H9 (cell line): ENCODE data around the gene ANGPTL8. TPM values are rescaled to one million over a fixed set of nuclear protein-coding genes. Genes with fewer than 3 reads are reported as not detected.

Experiments used
- DNase-seq: peaks from one replicate; pipeline ENCODE4 v3.0.0-alpha.2; 2017
- H2AFZ ChIP-seq: one replicate; pipeline ENCODE4 v1.6.1; 2013; ENCODE audit warnings: mild to moderate bottlenecking, low read length, control low read depth, moderate library complexity
- H2AK5ac ChIP-seq: 2 replicates; pipeline ENCODE4 v1.6.1; 2013; ENCODE audit warnings: low read length, control low read depth, mixed read lengths; ENCODE audit not compliant: insufficient read length
- H2BK120ac ChIP-seq: one replicate; pipeline ENCODE4 v1.6.1; 2013; ENCODE audit warnings: low read depth, mild to moderate bottlenecking, low read length, control low read depth, inconsistent platforms; ENCODE audit not compliant: poor library complexity, severe bottlenecking
- H2BK12ac ChIP-seq: 2 replicates; pipeline ENCODE4 v1.6.1; 2013; ENCODE audit warnings: low read length, control low read depth, mixed read lengths, low read depth; ENCODE audit not compliant: insufficient read length
- H2BK15ac ChIP-seq: 2 replicates; pipeline ENCODE4 v1.6.1; 2013; ENCODE audit warnings: low read depth, low read length, control low read depth
- H2BK20ac ChIP-seq: one replicate; pipeline ENCODE4 v1.6.1; 2013; ENCODE audit warnings: low read depth, mild to moderate bottlenecking, low read length, control low read depth, inconsistent platforms; ENCODE audit not compliant: poor library complexity, severe bottlenecking
- H2BK5ac ChIP-seq: 2 replicates; pipeline ENCODE4 v1.6.1; 2013; ENCODE audit warnings: low read length, control low read depth, mixed read lengths; ENCODE audit not compliant: insufficient read length
- H3K14ac ChIP-seq: 2 replicates; pipeline ENCODE4 v1.6.1; 2013; ENCODE audit warnings: low read length, control low read depth; ENCODE audit not compliant: insufficient read depth
- H3K18ac ChIP-seq: 2 replicates; pipeline ENCODE4 v1.6.1; 2013; ENCODE audit warnings: low read depth, mild to moderate bottlenecking, mixed read lengths, low read length, control low read depth; ENCODE audit not compliant: insufficient read length
- H3K23ac ChIP-seq: 2 replicates; pipeline ENCODE4 v1.6.1; 2013; ENCODE audit warnings: low read length, control low read depth, mixed read lengths, low read depth; ENCODE audit not compliant: insufficient read length
- H3K23me2 ChIP-seq: 2 replicates; pipeline ENCODE4 v1.6.1; 2013; ENCODE audit warnings: low read depth, mild to moderate bottlenecking, mixed read lengths, low read length, control low read depth; ENCODE audit not compliant: insufficient read length, poor library complexity, severe bottlenecking
- H3K27ac ChIP-seq: 2 replicates; pipeline ENCODE4 v1.5.1; 2013; ENCODE audit warnings: low read length, control low read depth, mixed read lengths, low read depth; ENCODE audit not compliant: insufficient read length
- H3K27me3 ChIP-seq: 2 replicates; pipeline ENCODE4 v1.6.1; 2013; ENCODE audit warnings: low read length, control low read depth, inconsistent platforms; ENCODE audit not compliant: insufficient read depth
- H3K4ac ChIP-seq: 2 replicates; pipeline ENCODE4 v1.6.1; 2013; ENCODE audit warnings: low read depth, mild to moderate bottlenecking, control low read depth, inconsistent platforms, low read length, moderate library complexity
- H3K4me1 ChIP-seq: 2 replicates; pipeline ENCODE4 v1.6.1; 2013; ENCODE audit warnings: low read length, control low read depth, inconsistent platforms; ENCODE audit not compliant: insufficient read depth
- H3K4me2 ChIP-seq: 2 replicates; pipeline ENCODE4 v1.6.1; 2013; ENCODE audit warnings: low read length, control low read depth, mixed read lengths; ENCODE audit not compliant: insufficient read length, insufficient read depth
- H3K56ac ChIP-seq: 2 replicates; pipeline ENCODE4 v1.6.1; 2013; ENCODE audit warnings: low read depth, mild to moderate bottlenecking, mixed read lengths, low read length, control low read depth; ENCODE audit not compliant: insufficient read length
- H3K79me1 ChIP-seq: 2 replicates; pipeline ENCODE4 v1.6.1; 2013; ENCODE audit warnings: low read depth, mild to moderate bottlenecking, moderate library complexity, low read length, control low read depth, inconsistent platforms; ENCODE audit not compliant: insufficient read depth, poor library complexity, severe bottlenecking
- H3K79me2 ChIP-seq: 2 replicates; pipeline ENCODE4 v1.6.1; 2013; ENCODE audit warnings: low read length, control low read depth, inconsistent platforms; ENCODE audit not compliant: insufficient read depth
- H3K9ac ChIP-seq: 2 replicates; pipeline ENCODE4 v1.6.1; 2013; ENCODE audit warnings: low read length, control low read depth, mixed read lengths; ENCODE audit not compliant: insufficient read length; ENCODE audit errors: extremely low read depth
- H3K9me3 ChIP-seq: one replicate; pipeline ENCODE4 v1.6.1; 2013; ENCODE audit warnings: low read depth, low read length, inconsistent platforms; ENCODE audit not compliant: control insufficient read depth
- H3T11ph ChIP-seq: one replicate; pipeline ENCODE4 v1.6.1; 2013; ENCODE audit warnings: mild to moderate bottlenecking, low read length, control low read depth, inconsistent platforms
- H4K20me1 ChIP-seq: one replicate; pipeline ENCODE4 v1.6.1; 2013; ENCODE audit not compliant: control insufficient read depth, insufficient read length, insufficient read depth
- H4K5ac ChIP-seq: 2 replicates; pipeline ENCODE4 v1.6.1; 2013; ENCODE audit warnings: low read depth, mild to moderate bottlenecking, mixed read lengths, low read length, control low read depth; ENCODE audit not compliant: insufficient read length
- H4K8ac ChIP-seq: replicated peaks from 2 replicates; pipeline ENCODE4 v1.6.1; 2013; ENCODE audit warnings: low read length, control low read depth, mixed read lengths, low read depth; ENCODE audit not compliant: insufficient read length
- H4K91ac ChIP-seq: 2 replicates; pipeline ENCODE4 v1.6.1; 2013; ENCODE audit warnings: low read depth, mild to moderate bottlenecking, moderate library complexity, mixed read lengths, low read length, control low read depth; ENCODE audit not compliant: insufficient read length
- H3K27ac Mint-ChIP-seq, 3 experiments: 2 replicates in 2 of 3; 3 replicates in 1 of 3; pipeline ENCODE4 v1.8.0; 2020 to 2021; ENCODE audit warnings: mixed read lengths in 3 of 3, mild to moderate bottlenecking in 1 of 3, moderate library complexity in 1 of 3
- H3K27me3 Mint-ChIP-seq: 2 replicates; pipeline ENCODE4 v1.8.0; 2021; ENCODE audit warnings: low read depth, mild to moderate bottlenecking, moderate library complexity, mixed read lengths
- H3K36me3 Mint-ChIP-seq, 3 experiments: 2 replicates in 2 of 3; 3 replicates in 1 of 3; pipeline ENCODE4 v1.8.0; 2020 to 2021; ENCODE audit warnings: low read depth in 3 of 3, mixed read lengths in 3 of 3; ENCODE audit not compliant: insufficient read depth in 1 of 3
- H3K4me1 Mint-ChIP-seq, 2 experiments: 2 replicates each; pipeline ENCODE4 v1.8.0; 2020; ENCODE audit warnings: mixed read lengths in 2 of 2
- H3K4me3 Mint-ChIP-seq, 2 experiments: 2 replicates in 1 of 2; 3 replicates in 1 of 2; pipeline ENCODE4 v1.8.0; 2020 to 2021; ENCODE audit warnings: mild to moderate bottlenecking in 2 of 2, mixed read lengths in 2 of 2, moderate library complexity in 1 of 2
- H3K9me3 Mint-ChIP-seq, 2 experiments: 2 replicates in 1 of 2; 3 replicates in 1 of 2; pipeline ENCODE4 v1.8.0; 2020; ENCODE audit warnings: mild to moderate bottlenecking in 2 of 2, mixed read lengths in 2 of 2, moderate library complexity in 1 of 2
- WGBS: extraction: QIAGEN DNeasy Blood & Tissue Kit; methylation state at CpG from one replicate; pipeline ENCODE4 v1.1.7; 2013; ENCODE audit warnings: missing lambda C conversion rate, low lambda C conversion rate, mixed read lengths; ENCODE audit not compliant: insufficient read length; ENCODE audit errors: extremely low coverage; 5-methylcytosine and 5-hydroxymethylcytosine counted together
- total RNA-seq: library from RNA; stranded (reverse); gene quantifications from 2 replicates; pipeline ENCODE4 v1.2.1, GENCODE V29; 2021
- TF ChIP-seq, protein P1 (sequence below): fragments of 200-600 bp; sonication (generic); conservative IDR thresholded peaks from 3 replicates; pipeline ENCODE4 v1.8.0; 2021; ENCODE audit warnings: antibody characterized with exemption, mild to moderate bottlenecking

ANGPTL8 gene
- total RNA-seq, 1 experiment from 2014 or later: not detected

DNA sequence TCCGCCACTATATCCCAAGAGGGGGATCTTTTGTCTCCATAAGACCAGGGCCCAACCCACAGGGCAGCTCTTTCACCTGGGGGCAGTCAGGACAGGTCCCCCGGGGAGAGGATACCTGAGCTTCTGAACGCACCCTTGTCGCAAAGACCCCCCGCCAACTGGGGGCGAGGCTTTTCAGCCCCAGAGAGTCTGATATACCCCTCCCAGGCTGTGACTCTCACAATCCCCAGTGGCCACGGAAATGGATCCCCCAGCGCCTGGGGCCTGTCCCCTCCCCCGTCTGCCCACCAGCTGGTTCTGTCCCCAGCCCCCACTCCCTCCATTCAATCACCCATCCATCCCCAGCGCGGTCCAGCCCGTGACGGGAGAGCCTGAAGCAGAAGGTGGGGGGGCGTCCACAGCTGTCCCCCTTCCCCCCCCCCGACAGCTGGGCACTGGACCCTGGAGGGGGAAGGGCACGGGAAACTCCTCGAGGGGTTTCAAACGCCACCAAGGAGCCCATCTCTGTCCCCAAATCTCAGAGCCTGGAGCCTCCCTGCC lies 22.1 kb downstream of the ANGPTL8 start:
- no peak overlapping the region for H2BK5ac ChIP-seq
- H3K27ac Mint-ChIP-seq: no peak overlapping the region
- peak overlapping the region; percentile 67 for H3K9ac ChIP-seq
- H3K14ac ChIP-seq: peak overlapping the region; percentile 85; the same call in 1 of the 2 replicates
- no peak overlapping the region for H4K5ac ChIP-seq
- H2BK20ac ChIP-seq: no peak overlapping the region
- H2AFZ ChIP-seq: no peak overlapping the region
- H3K79me1 ChIP-seq: no peaks in the 10 kb centered on the region
- no peaks in the 10 kb centered on the region for H3K4me1 ChIP-seq
- no peak overlapping the region for H3K56ac ChIP-seq
- peaks cover 9% of the 10 kb centered on the region for H3K23me2 ChIP-seq
- peaks cover 12 to 26% of the 10 kb centered on the region in 2 experiments for H3K4me1 Mint-ChIP-seq
- no peak overlapping the region for H3K4ac ChIP-seq
- no peak overlapping the region for H4K8ac ChIP-seq
- no peak overlapping the region for H2BK12ac ChIP-seq
- no peaks in the 10 kb centered on the region for H4K20me1 ChIP-seq
- WGBS: no CpG with 5 or more reads among the region's 18 CpGs
- no peak overlapping the region for H3K27ac ChIP-seq
- H2AK5ac ChIP-seq: no peak overlapping the region
- no peak overlapping the region for H3K18ac ChIP-seq
- H3K4me3 Mint-ChIP-seq: peak overlapping the region; percentile 67 to 81
- TF ChIP-seq, protein P1, sequence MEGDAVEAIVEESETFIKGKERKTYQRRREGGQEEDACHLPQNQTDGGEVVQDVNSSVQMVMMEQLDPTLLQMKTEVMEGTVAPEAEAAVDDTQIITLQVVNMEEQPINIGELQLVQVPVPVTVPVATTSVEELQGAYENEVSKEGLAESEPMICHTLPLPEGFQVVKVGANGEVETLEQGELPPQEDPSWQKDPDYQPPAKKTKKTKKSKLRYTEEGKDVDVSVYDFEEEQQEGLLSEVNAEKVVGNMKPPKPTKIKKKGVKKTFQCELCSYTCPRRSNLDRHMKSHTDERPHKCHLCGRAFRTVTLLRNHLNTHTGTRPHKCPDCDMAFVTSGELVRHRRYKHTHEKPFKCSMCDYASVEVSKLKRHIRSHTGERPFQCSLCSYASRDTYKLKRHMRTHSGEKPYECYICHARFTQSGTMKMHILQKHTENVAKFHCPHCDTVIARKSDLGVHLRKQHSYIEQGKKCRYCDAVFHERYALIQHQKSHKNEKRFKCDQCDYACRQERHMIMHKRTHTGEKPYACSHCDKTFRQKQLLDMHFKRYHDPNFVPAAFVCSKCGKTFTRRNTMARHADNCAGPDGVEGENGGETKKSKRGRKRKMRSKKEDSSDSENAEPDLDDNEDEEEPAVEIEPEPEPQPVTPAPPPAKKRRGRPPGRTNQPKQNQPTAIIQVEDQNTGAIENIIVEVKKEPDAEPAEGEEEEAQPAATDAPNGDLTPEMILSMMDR: no peak
- no peaks in the 10 kb centered on the region for H3K9me3 Mint-ChIP-seq
- DNase-seq: no peak
- H3K4me2 ChIP-seq: peak overlapping the region; percentile 52
- no peak overlapping the region for H3K23ac ChIP-seq
- H3K27me3 Mint-ChIP-seq: no peaks in the 10 kb centered on the region
- H3K9me3 ChIP-seq: no peaks in the 10 kb centered on the region
- H4K91ac ChIP-seq: no peak overlapping the region
- no peaks in the 10 kb centered on the region; a peak in 1 of 7 replicates for H3K36me3 Mint-ChIP-seq
- H3K27me3 ChIP-seq: no peaks in the 10 kb centered on the region
- H3K79me2 ChIP-seq: peaks cover 2% of the 10 kb centered on the region; the same call in 1 of the 2 replicates
- no peak overlapping the region for H2BK120ac ChIP-seq
- no peak overlapping the region for H2BK15ac ChIP-seq
- no peak overlapping the region for H3T11ph ChIP-seq
